Stimulated activated CD8-positive, alpha-beta memory T cell treated with anti-CD3 and anti-CD28 coated beads, Interleukin-4, amount 100 ng/mL, for 4 hours (primary cell): ENCODE data around the gene MYB.
A peak's percentile ranks its signal among the peaks of the same experiment; 100 is the strongest.
"Not testable (repeated sequence)": the region's sequence is repeated elsewhere in the genome, so short reads cannot be mapped to it uniquely, and the experiment has no call there.

ENCODE experiments used
- DNase-seq, 2 donors: peaks; one replicate each; pipeline ENCODE4 v3.0.0-alpha.2; 2020; ENCODE audit warnings: low read depth in 2 of 2, low spot score in 1 of 2

Gene MYB

DNA sequence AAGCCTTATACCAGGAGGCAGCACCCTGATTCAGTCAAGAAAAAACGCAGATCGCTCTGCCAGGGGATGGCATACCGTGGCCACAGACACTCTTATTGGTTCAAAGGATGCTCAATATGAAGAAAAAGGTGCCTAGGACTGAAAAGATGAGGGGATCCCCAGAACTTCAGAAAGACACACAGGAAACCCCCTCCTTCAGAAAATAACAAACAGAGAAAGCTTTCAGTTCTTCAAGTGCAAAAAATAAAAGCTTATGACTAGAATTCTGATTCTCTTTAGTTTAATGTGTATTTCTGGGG is 17.7 kb upstream of the MYB start:
- no peak for DNase-seq

- DNase-seq = not testable (repeated sequence)
These were observed 16.7 kb upstream of the MYB start for GRCh38 chr6:135164387-135164786.

GRCh38 chr6:135165031-135165430 is 16.1 kb upstream of the MYB start:
- DNase-seq = no peak

GRCh38 chr6:135166515-135166914 is 14.6 kb upstream of the MYB start:
- DNase-seq = no peak

GRCh38 chr6:135167617-135168016 is 13.5 kb upstream of the MYB start:
- DNase-seq = no peak

DNA sequence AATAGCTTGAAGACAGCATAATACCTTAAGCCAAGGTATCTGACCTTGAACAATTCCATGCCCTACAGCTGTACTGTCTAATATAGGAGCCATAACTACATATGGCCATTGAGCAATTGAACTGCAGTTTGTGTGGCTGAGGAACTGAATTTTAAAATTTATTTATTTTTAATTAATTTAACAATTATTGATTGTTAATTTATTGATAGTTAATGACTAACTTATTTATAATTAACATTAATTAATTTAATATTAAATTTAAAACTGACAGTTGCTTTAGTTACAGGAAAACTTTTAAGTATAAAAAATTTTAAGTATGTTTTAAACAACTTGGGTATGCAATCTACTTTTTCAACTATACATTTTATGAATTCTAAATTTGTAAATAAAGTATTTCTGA is 12.3 kb upstream of the MYB start:
- no peak for DNase-seq

- no peak for DNase-seq
These were observed 10.9 kb upstream of the MYB start for GRCh38 chr6:135170238-135170637.

- no peak for DNase-seq
These were observed 10.3 kb upstream of the MYB start for GRCh38 chr6:135170849-135171248.

- DNase-seq = no peak
These were observed 7.7 kb upstream of the MYB start for GRCh38 chr6:135173242-135173988.

- no peak for DNase-seq
These were observed 7.1 kb upstream of the MYB start for GRCh38 chr6:135173989-135174484.

- no peak for DNase-seq
These were observed 5.0 kb upstream of the MYB start for GRCh38 chr6:135176058-135176457.

- no peak for DNase-seq
These were observed 4.6 kb upstream of the MYB start for GRCh38 chr6:135176464-135176863.

- DNase-seq = no peak
These were observed 1.7 kb upstream of the MYB start for GRCh38 chr6:135179372-135179771.

- no peak for DNase-seq
These were observed 1.1 kb upstream of the MYB start for GRCh38 chr6:135179920-135180541.

DNA sequence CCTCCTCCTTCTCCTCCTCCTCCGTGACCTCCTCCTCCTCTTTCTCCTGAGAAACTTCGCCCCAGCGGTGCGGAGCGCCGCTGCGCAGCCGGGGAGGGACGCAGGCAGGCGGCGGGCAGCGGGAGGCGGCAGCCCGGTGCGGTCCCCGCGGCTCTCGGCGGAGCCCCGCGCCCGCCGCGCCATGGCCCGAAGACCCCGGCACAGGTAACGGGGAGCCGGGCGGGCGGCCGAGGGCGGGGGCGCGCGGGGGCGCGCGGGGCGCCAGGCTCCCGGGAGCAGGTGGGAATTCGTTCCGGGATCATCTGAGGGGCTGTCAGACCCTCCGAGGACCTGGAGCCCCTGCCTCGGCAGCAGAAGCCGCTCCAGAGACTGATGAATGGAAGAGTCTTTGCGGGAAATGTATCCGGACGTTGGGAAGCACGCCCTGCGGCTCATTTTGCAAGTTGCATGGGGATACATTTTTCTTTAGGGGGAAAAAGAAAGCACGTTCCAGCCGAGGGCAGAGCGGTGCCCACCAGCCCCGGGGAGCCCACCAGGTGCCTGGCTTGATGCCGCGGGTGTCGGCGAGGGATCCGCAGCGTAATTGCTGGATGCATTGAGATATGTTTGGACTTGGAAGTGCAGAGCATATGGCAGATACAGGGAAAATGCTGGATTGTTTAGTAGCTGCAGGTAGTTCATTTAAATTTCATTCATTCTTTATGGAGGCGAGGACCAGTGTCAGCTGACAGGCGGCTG is 394 bp downstream of the MYB start:
- DNase-seq = no peak

DNA sequence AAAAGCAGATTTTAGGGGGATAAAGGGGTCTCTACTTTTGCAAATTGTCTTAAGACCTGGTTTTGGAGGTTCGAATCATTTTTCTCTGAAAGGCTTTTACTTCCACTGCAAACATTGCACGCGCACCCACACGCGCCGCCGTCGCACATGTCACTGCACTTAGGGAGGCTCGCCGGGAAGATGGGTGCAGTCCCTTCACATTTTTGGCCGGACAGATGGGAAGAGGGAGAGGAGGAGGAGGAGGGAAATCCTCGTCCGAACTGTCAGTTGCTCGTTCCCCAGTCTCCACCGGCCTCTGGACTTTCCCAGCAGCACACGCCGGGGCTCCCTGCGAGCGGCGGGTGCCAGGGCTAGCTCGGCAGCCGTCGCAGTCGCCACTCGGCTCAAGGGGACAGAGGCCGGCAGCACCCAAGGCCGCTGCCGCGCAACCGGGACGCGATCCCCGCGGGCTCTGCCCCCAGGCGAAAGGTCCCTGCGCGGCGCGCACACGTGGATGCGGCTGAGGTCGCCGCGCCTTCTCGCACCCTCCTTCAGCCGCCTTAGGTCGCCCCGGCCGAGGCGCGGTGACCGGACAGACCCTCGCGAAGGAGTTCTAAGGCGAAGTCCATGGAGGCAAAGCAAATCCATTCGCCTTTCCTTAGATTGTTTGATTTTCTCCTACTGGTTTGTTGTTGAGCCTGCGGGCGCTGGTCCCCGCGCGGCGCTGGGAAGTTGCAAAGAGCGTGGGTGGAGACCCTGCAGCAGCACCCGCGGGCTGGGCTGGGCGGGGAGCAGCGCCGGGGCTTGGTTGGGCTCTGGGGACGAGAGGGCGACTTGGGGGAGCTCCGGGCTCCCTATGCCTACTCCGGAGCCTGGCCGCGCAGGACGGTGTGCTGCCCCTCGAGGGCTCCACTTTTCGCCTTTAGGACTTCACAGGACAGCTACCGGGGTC is 1.2 kb downstream of the MYB start:
- peak; percentile 3 to 37 for DNase-seq

- DNase-seq = peak; percentile 32 to 59
These were observed 2.0 kb downstream of the MYB start for GRCh38 chr6:135183002-135183531.

- peak; percentile 46 to 58 for DNase-seq
These were observed 2.7 kb downstream of the MYB start for GRCh38 chr6:135183532-135184440.

- DNase-seq = no peak
These were observed 4.4 kb downstream of the MYB start for GRCh38 chr6:135185483-135185882.

GRCh38 chr6:135186255-135186654 is 5.1 kb downstream of the MYB start:
- no peak for DNase-seq
